Measurements from ENCODE around the gene KRTAP12-1.

Gene KRTAP12-1

GRCh38 chr21:44658913-44659595 is 22.9 kb downstream of the KRTAP12-1 start:
- Histone ChIP-seq H3K27me3 (ENCODE audit: insufficient read depth, low read length, poor library complexity, severe bottlenecking) (no peaks in the 10 kb centered on the region), H3K4me1 (ENCODE audit: insufficient read depth, low read length, poor library complexity, severe bottlenecking) (no peaks in the 10 kb centered on the region), H3F3A (ENCODE audit: low read depth) (no peaks in the 10 kb centered on the region), H3K4me2 (ENCODE audit: low read depth, low read length, poor library complexity, severe bottlenecking) (no peak overlapping the region), H3K9me2 (replicated peaks; ENCODE audit: low read depth, low read length) (no peaks in the 10 kb centered on the region), H3K79me2 (ENCODE audit: insufficient read depth, low read length) (no peaks in the 10 kb centered on the region), H3K9me3 (ENCODE audit: insufficient read depth, low read depth, low read length) (peaks cover 7% of the 10 kb centered on the region; the same call in 1 of the 2 replicates), H4K20me1 (ENCODE audit: insufficient read depth, low read length, poor library complexity, severe bottlenecking) (no peaks in the 10 kb centered on the region), H3K9ac (ENCODE audit: low read depth, low read length, poor library complexity, severe bottlenecking) (no peak overlapping the region), H2AFZ (ENCODE audit: low read length) (no peak overlapping the region), H3K36me3 (ENCODE audit: insufficient read depth, low read length) (no peaks in the 10 kb centered on the region), H3K4me3 (ENCODE audit: low read length, poor library complexity, severe bottlenecking) (no peak overlapping the region)
- no peak for TF ChIP-seq CTCF (conservative IDR thresholded peaks at IDR 0.05; ENCODE audit: low read length)
- no peak for TF ChIP-seq EZH2phosphoT487 (IDR thresholded peaks at IDR 0.05; ENCODE audit: borderline replicate concordance)

GRCh38 chr21:44658541-44658910 is 23.4 kb downstream of the KRTAP12-1 start:
- Histone ChIP-seq H3K9ac (ENCODE audit: low read depth, low read length, poor library complexity, severe bottlenecking) (no peak overlapping the region), H3K9me3 (ENCODE audit: insufficient read depth, low read depth, low read length) (peaks cover 5% of the 10 kb centered on the region; the same call in 1 of the 2 replicates), H3K79me2 (ENCODE audit: insufficient read depth, low read length) (no peaks in the 10 kb centered on the region), H3K36me3 (ENCODE audit: insufficient read depth, low read length) (no peaks in the 10 kb centered on the region), H3K4me1 (ENCODE audit: insufficient read depth, low read length, poor library complexity, severe bottlenecking) (no peaks in the 10 kb centered on the region), H3K4me3 (ENCODE audit: low read length, poor library complexity, severe bottlenecking) (no peak overlapping the region), H3F3A (ENCODE audit: low read depth) (no peaks in the 10 kb centered on the region), H2AFZ (ENCODE audit: low read length) (no peak overlapping the region), H3K9me2 (replicated peaks; ENCODE audit: low read depth, low read length) (no peaks in the 10 kb centered on the region), H3K27me3 (ENCODE audit: insufficient read depth, low read length, poor library complexity, severe bottlenecking) (no peaks in the 10 kb centered on the region), H3K4me2 (ENCODE audit: low read depth, low read length, poor library complexity, severe bottlenecking) (no peak overlapping the region), H4K20me1 (ENCODE audit: insufficient read depth, low read length, poor library complexity, severe bottlenecking) (no peaks in the 10 kb centered on the region)
- TF ChIP-seq CTCF (conservative IDR thresholded peaks at IDR 0.05; ENCODE audit: low read length) (no peak), EZH2phosphoT487 (IDR thresholded peaks at IDR 0.05; ENCODE audit: borderline replicate concordance) (no peak)

GRCh38 chr21:44657635-44658540 is 24.1 kb downstream of the KRTAP12-1 start, which contains the start of gene KRTAP12-3:
Gene KRTAP12-3, plus strand, starts transcription at chr21:44657932. Its CDS starts 48 bp downstream, at chr21:44657980.
- no peaks in the 10 kb centered on the region for H3K4me1 ChIP-seq (ENCODE audit: insufficient read depth, low read length, poor library complexity, severe bottlenecking)
- H4K20me1 ChIP-seq (ENCODE audit: insufficient read depth, low read length, poor library complexity, severe bottlenecking), result no peaks in the 10 kb centered on the region
- H3K9ac ChIP-seq (ENCODE audit: low read depth, low read length, poor library complexity, severe bottlenecking), result no peak within 1 kb of the TSS
- no peaks in the 10 kb centered on the region for H3K27me3 ChIP-seq (ENCODE audit: insufficient read depth, low read length, poor library complexity, severe bottlenecking)
- H2AFZ ChIP-seq (ENCODE audit: low read length), result no peak within 1 kb of the TSS
- TF ChIP-seq EZH2phosphoT487 (IDR thresholded peaks at IDR 0.05; ENCODE audit: borderline replicate concordance) (no peak), CTCF (conservative IDR thresholded peaks at IDR 0.05; ENCODE audit: low read length) (no peak)
- no peaks in the 10 kb centered on the region for H3K79me2 ChIP-seq (ENCODE audit: insufficient read depth, low read length)
- H3K9me2 ChIP-seq (replicated peaks; ENCODE audit: low read depth, low read length), result no peaks in the 10 kb centered on the region
- H3F3A ChIP-seq (ENCODE audit: low read depth), result no peaks in the 10 kb centered on the region
- H3K9me3 ChIP-seq (ENCODE audit: insufficient read depth, low read depth, low read length), result peaks cover 5% of the 10 kb centered on the region; the same call in 1 of the 2 replicates
- no peaks in the 10 kb centered on the region for H3K36me3 ChIP-seq (ENCODE audit: insufficient read depth, low read length)
- no peak within 1 kb of the TSS for H3K4me2 ChIP-seq (ENCODE audit: low read depth, low read length, poor library complexity, severe bottlenecking)
- H3K4me3 ChIP-seq (ENCODE audit: low read length, poor library complexity, severe bottlenecking), result no peak within 1 kb of the TSS
